CD4-positive, alpha-beta T cell treated with Interleukin-17A for 4 hours (primary cell): Measurements from ENCODE around the gene CCNO.

ENCODE experiments used
- DNase-seq: peaks from one replicate; pipeline ENCODE4 v3.0.0-alpha.2; 2020; ENCODE audit warnings: mixed read lengths

CCNO gene, protein sequence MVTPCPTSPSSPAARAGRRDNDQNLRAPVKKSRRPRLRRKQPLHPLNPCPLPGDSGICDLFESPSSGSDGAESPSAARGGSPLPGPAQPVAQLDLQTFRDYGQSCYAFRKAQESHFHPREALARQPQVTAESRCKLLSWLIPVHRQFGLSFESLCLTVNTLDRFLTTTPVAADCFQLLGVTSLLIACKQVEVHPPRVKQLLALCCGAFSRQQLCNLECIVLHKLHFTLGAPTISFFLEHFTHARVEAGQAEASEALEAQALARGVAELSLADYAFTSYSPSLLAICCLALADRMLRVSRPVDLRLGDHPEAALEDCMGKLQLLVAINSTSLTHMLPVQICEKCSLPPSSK

GRCh38 chr5:55232985-55233928 lies at the start of gene CCNO:
Gene CCNO (minus strand): TSS chr5:55233608. CDS start chr5:55233523, 85 bp downstream.
- DNase-seq: peak; percentile 62

DNA sequence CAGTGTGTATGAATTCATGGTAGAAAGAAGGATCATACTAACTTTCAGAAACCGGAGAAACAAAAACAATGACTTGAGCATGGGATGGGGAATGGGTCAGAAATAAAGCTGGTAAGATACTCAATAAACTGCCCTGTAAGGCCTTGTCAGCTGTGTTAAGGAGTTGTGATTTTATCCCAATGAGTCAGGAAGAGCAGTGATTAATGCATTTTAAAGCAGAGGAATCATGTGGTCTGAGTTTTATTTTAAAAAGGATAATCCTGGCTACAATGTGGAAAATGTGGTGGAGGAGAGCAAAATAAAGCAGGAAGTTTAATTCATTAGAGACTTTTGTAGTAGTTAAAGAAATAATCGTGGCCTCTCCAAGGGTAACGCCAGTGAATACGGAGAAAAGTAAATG lies 45.4 kb upstream of the CCNO start:
- DNase-seq: no peak

GRCh38 chr5:55276771-55277170 lies 43.4 kb upstream of the CCNO start:
- DNase-seq: no peak

- no peak for DNase-seq
These were observed 24.9 kb upstream of the CCNO start for GRCh38 chr5:55258339-55258738.

GRCh38 chr5:55254802-55255201 lies 21.4 kb upstream of the CCNO start:
- no peak for DNase-seq

DNA sequence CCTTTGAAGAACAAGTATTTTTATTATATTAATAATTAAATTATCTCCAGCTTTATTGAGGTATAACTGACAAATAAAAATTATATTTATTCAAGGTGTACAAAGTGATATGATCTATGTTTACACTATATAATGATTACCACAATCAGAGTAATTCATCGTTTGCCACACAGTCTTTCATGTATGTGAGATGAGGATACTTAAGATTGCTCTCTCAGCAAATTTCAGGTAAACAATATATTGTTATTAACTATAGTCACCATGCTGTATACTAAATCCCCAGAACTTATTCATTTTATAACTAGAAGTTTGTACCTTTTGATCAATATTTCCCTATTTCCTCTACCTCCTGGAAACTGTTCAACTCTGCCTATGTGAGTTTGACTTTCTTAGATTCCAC lies 16.7 kb upstream of the CCNO start:
- DNase-seq: no peak

DNA sequence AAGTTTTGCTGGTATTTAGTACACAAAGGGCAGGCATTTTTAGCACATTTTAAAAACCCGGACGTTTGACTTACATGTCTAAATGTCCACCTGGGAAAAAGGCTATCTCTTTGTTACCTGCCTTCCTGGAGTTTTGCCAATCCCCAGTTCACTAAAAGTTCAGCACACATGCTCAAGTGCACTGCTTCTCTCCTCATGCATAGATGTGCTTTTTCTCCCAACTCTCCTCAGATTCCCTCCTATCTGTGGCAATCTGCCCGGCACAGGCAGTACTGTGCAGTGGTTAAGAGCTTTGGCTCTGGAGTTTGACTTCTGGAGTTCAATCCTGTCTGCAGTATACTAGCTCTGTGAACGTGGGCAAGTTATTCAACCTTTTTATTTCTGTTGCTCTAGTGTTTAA lies 8.3 kb upstream of the CCNO start:
- no peak for DNase-seq

GRCh38 chr5:55236800-55237199 lies 3.4 kb upstream of the CCNO start:
- no peak for DNase-seq

DNA sequence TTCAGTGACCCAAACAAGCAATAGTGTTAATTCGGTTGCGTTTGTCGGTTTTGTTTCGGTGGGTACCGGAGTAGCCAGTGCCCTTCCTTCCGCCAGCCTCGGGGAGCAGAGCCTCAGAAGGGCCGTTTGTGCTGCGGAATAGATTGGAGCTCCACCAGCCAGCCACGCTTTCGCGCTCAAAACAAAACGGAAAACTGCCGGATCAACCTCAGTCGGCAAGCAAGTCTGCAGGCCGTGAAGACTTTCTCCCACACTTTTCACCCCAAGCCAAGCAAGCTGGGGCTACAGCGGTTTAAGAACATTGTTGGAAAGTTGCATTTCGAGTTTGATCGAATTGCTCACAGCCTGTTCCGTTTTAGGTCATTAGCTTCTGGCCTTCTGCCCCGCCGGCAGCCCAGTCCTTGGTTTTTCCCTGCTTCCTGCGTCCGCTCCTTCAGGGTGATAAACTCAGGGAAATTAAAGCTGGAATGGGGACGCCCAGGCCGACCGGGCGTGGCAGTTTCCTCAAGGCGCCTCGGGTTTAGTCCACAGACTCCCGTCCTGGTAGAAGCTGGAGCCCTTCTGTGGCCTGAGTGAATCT lies 803 bp upstream of the CCNO start:
- DNase-seq: peak; percentile 18

- peak; percentile 15 for DNase-seq
These were observed 980 bp downstream of the CCNO start for GRCh38 chr5:55232271-55232984.

DNA sequence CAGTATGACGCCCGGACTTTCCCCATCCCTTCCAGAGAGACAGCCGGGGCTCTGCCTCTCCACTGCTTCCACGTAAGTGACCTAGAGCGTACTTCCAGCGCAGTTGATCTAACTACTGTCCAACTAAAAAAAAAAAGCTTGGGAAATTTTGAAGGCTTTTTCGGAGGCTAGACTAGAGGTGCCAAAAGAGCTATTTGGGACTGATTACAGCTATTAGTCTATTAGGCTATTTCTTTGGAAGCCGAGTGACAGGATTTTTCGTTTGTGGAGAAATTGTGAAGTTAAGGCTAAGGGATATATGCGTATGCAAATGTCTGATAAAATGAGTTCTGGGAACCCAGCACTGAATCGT lies 1.5 kb downstream of the CCNO start:
- DNase-seq: no peak

- peak; percentile 24 for DNase-seq
These were observed 2.1 kb downstream of the CCNO start for GRCh38 chr5:55231029-55231918.

DNA sequence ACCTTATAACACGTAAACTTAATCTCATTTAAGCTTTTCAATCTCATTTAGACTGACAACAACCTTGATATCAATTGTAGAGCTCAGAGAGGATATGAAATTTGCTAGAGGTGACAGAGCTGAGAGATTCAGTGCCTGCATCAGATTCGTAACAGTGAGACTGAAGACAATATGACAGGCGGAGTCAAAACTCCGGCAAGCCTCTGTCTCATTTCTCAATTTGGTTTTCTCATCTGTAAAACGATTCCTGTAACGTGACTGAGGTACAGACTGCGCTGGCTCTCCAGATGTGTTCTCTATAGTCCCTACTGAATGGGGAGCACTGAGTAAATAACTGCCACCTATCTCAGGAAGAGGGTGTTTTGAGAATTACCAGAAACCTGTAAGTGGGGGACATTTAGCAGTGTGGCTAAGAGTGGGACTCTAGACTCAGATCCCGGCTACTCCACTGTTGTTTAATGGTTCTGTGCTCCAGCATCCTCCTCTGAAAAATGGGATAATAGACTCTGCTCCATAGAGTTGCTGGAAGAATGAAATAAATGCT lies 3.2 kb downstream of the CCNO start:
- no peak for DNase-seq

DNA sequence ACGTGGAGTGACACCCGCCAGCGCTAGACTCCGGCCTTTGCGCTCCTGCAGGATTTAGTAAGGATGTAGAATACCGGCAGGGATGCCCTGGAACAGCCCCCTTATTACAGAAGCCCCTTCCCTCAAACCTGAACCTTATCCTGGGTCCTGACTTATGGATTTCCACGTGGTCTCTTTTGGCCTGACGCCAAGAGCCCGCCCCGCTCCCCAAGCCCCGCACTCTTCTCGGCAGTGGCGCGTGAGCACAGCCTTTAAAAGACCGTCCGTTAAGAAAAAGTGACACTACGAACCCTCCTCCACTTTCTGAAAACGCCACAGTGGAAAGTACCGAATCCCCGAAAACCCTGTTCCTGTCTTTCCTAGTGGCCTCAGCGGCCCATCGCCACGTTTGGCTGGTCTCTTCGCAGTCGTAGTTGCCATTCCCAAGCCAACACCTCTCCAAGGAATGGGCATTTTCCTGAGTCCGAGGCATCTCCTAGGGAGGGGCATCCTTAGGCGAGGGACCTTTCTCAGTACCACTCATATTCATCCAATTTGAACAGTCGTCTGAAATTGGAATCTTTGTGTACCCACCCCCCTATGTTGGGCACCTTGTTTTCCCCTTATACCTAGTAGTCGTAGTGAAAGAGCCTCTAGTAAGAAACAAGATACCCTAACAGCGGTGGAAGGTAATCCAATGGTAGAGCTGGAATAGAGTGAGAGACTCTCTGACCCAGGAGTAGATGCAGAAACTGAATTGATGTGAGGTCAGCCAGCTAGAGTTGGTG lies 5.6 kb downstream of the CCNO start:
- DNase-seq: no peak

- peak; percentile 57 for DNase-seq
These were observed 6.3 kb downstream of the CCNO start, which contains the start of gene MCIDAS for GRCh38 chr5:55226934-55227663. Gene MCIDAS (minus strand): TSS chr5:55227315. CDS start chr5:55227138, 177 bp downstream.

DNA sequence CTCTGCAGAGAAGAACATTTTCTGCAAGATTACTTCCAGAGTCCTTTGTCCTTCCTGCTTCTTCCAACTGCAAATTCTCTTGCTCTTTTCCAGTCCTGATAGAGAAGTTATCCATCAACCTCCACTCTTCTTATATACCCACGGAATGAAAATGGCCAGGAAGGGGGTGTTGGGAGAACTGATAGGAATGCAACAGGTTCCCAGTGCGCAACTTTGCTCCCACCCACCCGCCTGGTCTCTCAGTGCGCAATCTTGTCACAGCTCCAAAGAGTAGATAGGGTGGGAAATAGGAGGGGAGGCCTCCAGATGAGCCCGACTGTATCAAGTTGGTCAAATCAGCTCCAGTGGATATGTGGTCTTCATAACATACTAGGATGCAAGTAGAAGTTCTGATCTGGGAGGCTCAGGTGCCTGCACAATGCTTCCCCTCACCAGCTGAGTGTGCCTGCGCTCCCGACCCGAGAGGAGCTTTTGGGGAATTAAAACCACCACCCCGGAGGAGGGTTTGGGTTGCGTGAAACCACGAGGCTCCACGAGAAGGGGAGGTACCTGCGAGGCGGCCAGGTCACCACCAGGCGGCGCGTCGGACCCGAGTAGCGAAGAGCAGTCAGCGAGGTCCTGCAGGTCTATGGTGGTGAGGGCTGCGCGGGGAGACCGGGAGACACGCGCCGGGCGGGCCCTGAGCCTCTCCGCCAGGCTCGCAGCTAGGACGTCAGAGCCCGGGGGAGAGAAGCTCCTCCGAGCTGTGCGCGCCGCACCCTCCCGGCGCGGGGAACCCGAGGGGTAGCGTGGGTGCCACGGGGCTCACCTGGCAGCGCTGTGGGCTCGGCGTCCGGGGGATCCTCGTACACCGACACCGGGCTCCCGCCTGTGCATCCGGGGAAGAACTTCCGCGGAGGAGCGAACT lies 7.1 kb downstream of the CCNO start:
- DNase-seq: peak; percentile 41

DNA sequence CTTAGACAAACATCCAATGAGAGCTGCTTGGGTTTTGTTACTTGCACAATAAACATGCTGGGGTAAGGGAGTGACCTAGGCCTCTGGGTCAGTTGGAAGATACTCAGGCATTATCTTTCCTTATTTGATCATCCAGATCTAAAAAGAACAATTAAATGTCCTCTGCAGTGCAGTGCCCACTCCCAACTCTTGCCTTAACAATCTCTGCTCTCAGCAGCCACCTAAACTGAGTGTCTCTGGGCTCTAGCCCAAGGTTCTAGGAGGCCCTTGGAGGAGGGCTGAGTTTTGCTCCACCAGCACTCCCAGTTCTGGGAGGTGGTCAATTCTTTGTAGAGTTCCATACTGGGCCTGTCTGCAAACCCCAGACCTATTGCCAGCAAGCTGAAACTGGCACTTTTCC lies 8.1 kb downstream of the CCNO start:
- DNase-seq: no peak

DNA sequence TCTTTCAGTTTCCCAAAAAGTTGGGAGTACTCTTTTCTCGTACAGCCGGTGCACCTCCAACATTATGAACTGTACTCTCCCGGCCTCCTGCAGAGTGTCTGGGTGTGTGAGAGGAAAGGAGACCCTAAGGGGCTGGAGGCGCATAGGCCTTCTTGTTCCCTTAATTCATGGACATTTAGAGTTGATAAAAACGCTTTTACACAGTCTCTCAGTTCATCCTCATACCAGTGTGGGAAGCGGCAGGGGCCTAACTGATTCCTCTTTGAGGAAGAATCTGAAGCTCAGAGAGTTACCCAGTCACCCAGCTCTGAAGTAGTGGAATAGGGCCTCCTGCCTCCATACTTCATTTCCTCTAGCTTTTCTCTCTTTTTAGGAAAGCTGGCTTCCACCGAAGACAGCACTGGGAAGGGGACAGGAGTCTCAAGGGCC lies 9.6 kb downstream of the CCNO start:
- no peak for DNase-seq
